ENCODE measurements around the gene PJVK.
A peak's percentile ranks its signal among the peaks of the same experiment; 100 is the strongest.

PJVK gene

GRCh38 chr2:178474560-178474959 lies 23.4 kb downstream of the PJVK start:
- H3K9me3 ChIP-seq (ENCODE audit: severe bottlenecking) = no peaks in the 10 kb centered on the region
- no peak overlapping the region for H3K4me3 ChIP-seq (ENCODE audit: low read depth, low read length)
- H3K27ac ChIP-seq = no peak overlapping the region
- peaks cover 5% of the 10 kb centered on the region for H3K36me3 ChIP-seq
- TF ChIP-seq, protein P1, sequence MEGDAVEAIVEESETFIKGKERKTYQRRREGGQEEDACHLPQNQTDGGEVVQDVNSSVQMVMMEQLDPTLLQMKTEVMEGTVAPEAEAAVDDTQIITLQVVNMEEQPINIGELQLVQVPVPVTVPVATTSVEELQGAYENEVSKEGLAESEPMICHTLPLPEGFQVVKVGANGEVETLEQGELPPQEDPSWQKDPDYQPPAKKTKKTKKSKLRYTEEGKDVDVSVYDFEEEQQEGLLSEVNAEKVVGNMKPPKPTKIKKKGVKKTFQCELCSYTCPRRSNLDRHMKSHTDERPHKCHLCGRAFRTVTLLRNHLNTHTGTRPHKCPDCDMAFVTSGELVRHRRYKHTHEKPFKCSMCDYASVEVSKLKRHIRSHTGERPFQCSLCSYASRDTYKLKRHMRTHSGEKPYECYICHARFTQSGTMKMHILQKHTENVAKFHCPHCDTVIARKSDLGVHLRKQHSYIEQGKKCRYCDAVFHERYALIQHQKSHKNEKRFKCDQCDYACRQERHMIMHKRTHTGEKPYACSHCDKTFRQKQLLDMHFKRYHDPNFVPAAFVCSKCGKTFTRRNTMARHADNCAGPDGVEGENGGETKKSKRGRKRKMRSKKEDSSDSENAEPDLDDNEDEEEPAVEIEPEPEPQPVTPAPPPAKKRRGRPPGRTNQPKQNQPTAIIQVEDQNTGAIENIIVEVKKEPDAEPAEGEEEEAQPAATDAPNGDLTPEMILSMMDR (IDR thresholded peaks at IDR 0.05; ENCODE audit: low read depth, low read length) = no peak
- H3K27me3 ChIP-seq (ENCODE audit: insufficient read depth, low read depth, severe bottlenecking) = no peaks in the 10 kb centered on the region
- no peak for DNase-seq

- TF ChIP-seq, protein P1 (IDR thresholded peaks at IDR 0.05; ENCODE audit: low read depth, low read length) = no peak
- no peak overlapping the region for H3K4me3 ChIP-seq (ENCODE audit: low read depth, low read length)
- H3K27ac ChIP-seq = no peak overlapping the region
- H3K9me3 ChIP-seq (ENCODE audit: severe bottlenecking) = no peaks in the 10 kb centered on the region
- no peak for DNase-seq
- H3K36me3 ChIP-seq = peaks cover 5% of the 10 kb centered on the region; the same call in 1 of the 2 replicates
- H3K27me3 ChIP-seq (ENCODE audit: insufficient read depth, low read depth, severe bottlenecking) = no peaks in the 10 kb centered on the region
Measured at GRCh38 chr2:178476477-178476876, 25.3 kb downstream of the PJVK start.

- peak overlapping the region; percentile 76 for H3K27ac ChIP-seq
- TF ChIP-seq, protein P1 (IDR thresholded peaks at IDR 0.05; ENCODE audit: low read depth, low read length) = no peak
- H3K4me3 ChIP-seq (ENCODE audit: low read depth, low read length) = peak overlapping the region; percentile 68
- H3K36me3 ChIP-seq = peaks cover 5% of the 10 kb centered on the region; the same call in 1 of the 2 replicates
- no peaks in the 10 kb centered on the region for H3K27me3 ChIP-seq (ENCODE audit: insufficient read depth, low read depth, severe bottlenecking)
- no peaks in the 10 kb centered on the region for H3K9me3 ChIP-seq (ENCODE audit: severe bottlenecking)
- no peak for DNase-seq
Measured at GRCh38 chr2:178477443-178478129, 26.4 kb downstream of the PJVK start.

DNA sequence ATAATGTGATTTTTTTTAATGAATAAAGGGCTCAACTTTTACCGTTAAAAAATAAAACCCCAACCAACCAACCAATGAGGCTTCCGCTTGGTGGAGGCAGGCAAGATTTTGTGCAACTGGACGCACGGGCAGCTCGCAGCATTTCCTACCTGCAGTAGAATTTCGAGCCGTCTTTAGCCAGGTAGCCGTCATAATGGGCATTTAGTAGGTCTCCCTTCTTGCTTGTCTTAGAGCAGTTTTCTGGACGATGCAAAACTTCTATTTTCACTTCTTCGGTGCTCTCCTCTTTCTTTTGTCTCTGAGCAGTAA lies 26.9 kb downstream of the PJVK start:
- H3K27ac ChIP-seq = peak overlapping the region; percentile 76
- no peaks in the 10 kb centered on the region for H3K9me3 ChIP-seq (ENCODE audit: severe bottlenecking)
- H3K27me3 ChIP-seq (ENCODE audit: insufficient read depth, low read depth, severe bottlenecking) = no peaks in the 10 kb centered on the region
- peaks cover 3% of the 10 kb centered on the region; the same call in 1 of the 2 replicates for H3K36me3 ChIP-seq
- TF ChIP-seq, protein P1 (IDR thresholded peaks at IDR 0.05; ENCODE audit: low read depth, low read length) = no peak
- DNase-seq = no peak
- H3K4me3 ChIP-seq (ENCODE audit: low read depth, low read length) = peak overlapping the region; percentile 68

DNA sequence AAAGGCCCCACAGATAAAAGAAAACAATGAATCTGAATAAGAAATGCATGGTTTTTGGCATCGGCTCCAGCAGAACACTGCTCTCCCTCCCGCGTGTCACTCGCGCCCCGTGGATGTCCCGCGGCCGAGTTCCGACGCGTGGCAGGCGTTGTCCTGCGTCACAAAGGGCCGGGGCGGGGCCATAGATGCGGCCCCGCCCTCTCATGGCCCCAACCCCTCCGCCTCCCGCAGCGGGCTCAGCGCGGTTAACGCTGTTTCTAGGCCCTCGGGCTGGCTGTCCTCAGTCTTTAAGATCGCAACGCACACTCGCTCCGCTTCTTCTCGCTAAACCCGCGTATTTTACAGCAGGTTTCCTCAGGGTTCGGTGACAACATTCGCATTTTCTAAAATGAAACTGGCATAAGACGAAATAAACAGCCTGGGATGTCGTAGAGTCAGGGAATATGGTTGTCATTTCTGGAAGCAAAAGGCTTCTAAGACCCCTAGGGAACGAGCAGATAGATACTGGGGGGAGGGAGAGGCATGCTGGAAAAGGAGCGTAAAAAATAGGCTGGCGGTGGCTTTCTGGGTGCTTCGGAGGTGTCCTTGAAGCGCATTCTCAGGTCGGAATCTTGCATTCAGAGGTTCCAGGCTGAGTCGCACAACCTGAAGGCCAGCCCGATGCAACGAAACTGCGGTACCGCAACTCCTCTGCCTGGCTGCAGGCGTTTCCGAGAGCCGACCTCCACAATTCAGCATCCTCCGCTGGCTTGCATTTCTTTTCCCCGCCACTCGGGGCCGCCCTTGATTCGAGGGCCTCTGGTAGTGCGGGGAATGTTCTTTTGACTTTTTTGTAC lies 27.5 kb downstream of the PJVK start, which contains the start of gene FKBP7:
TSS of gene FKBP7 (minus strand) at position 162 of the 836 bp plus-strand sequence. CDS start at position 61, 101 bp downstream.
- peak; percentile 80 for DNase-seq
- Histone ChIP-seq H3K36me3 (no peaks in the 10 kb centered on the region), H3K9me3 (ENCODE audit: severe bottlenecking) (no peaks in the 10 kb centered on the region), H3K27ac (peak within 1 kb of the TSS; percentile 76), H3K27me3 (ENCODE audit: insufficient read depth, low read depth, severe bottlenecking) (no peaks in the 10 kb centered on the region), H3K4me3 (ENCODE audit: low read depth, low read length) (peak within 1 kb of the TSS; percentile 68)
- TF ChIP-seq, protein P1 (IDR thresholded peaks at IDR 0.05; ENCODE audit: low read depth, low read length) = peak; percentile 65

All from WERI-Rb-1 (cell line).